ENCODE measurements around the gene CLTC. TPM values are rescaled to one million over a fixed set of nuclear protein-coding genes. Genes with fewer than 3 reads are reported as not detected.

The CLTC gene
- total and polyA plus RNA-seq, 10 of the 15 experiments (the other 5 are each of a cell fraction or from before 2014, with no cell fraction given): 77.5 to 188 (median 129) TPM

DNA sequence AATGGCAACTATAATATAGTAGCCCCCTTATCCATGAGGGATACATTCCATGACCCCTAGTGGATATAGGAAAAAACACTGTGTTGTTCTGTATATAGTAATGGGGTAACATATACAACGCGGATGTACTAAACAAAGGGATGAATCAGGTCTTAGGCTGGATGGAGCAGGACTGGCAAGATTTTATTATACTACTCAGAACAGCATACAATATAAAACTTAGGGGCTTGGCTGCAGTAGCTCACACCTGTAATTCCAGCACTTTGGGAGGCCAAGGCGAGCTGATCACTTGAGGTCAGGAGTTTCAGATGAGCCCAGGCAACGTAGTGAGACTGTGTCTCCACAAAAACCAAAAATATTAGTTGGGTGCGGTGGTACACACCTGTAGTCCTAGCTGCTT is 114.5 kb downstream of the CLTC start (continued):
- no peak for TF ChIP-seq NKRF (conservative IDR thresholded peaks at IDR 0.05)
- TF ChIP-seq FOXM1 (IDR thresholded peaks at IDR 0.05; ENCODE audit: low read depth, low read length): no peak
- no peak for TF ChIP-seq JUNB (IDR thresholded peaks at IDR 0.05)
- no peak for TF ChIP-seq ZSCAN29 (IDR thresholded peaks at IDR 0.05)
- TF ChIP-seq MXI1 (IDR thresholded peaks at IDR 0.05; ENCODE audit: low read depth, low read length): no peak
- no peak for TF ChIP-seq MYC (IDR thresholded peaks at IDR 0.05; ENCODE audit: insufficient read depth, insufficient read length, insufficient replicate concordance, low read length, severe bottlenecking)
- no peak for TF ChIP-seq TCF12 (IDR thresholded peaks at IDR 0.05; ENCODE audit: low read depth, low read length)

DNA sequence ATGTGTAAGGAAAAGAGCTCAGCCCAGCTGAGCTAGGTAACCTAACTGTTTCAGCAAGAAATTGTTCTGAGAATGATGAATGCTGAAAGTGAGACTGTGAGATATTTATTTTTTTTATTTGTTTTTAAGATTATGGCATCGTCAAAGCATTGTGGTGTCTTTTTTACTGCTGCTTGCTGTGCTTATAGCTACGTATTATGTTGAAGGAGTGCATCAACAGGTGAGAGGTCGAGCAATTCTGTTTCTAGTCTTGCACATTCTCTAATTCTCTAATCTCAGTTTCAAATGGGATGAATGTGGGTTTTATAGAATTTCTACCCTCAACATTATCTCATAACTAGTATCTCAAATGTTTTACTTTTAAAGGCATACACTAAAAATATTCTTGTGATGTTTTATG is 117.6 kb downstream of the CLTC start:
- ChIA-PET SMC1A (ENCODE audit: uncharacterized antibody, unreplicated experiment) (interaction anchor here (1.4 kb wide), 1 partner anchor 10 kb away, joined by 5 read pairs; no protein-coding TSS in a partner anchor), RAD21 (ENCODE audit: unreplicated experiment) (interaction anchor here (1.0 kb wide), 1 partner anchor 121 kb away, joined by 4 read pairs; no protein-coding TSS in a partner anchor), CTCF (interaction anchor here (1.1 to 1.2 kb wide), 2 partner anchors 9 to 10 kb away, joined by 4 read pairs; no protein-coding TSS in a partner anchor), POLR2A (no interaction called here)
- H4K20me1 ChIP-seq (ENCODE audit: control insufficient read depth, insufficient read depth): no peaks in the 10 kb centered on the region
- no peaks in the 10 kb centered on the region for H3K9me3 ChIP-seq (replicated peaks; ENCODE audit: control insufficient read depth, insufficient read depth, low read length)
- H3K4me2 ChIP-seq (ENCODE audit: control insufficient read depth, insufficient read depth): no peak overlapping the region
- no peaks in the 10 kb centered on the region for H3K27me3 ChIP-seq (replicated peaks in 1 of 2; ENCODE audit: control insufficient read depth in 2 of 2, insufficient read depth in 2 of 2, low read length in 1 of 2)
- no peaks in the 10 kb centered on the region for H3K4me1 ChIP-seq (ENCODE audit: control insufficient read depth, insufficient read depth, low read length)
- no peak for TF ChIP-seq BACH1 (IDR thresholded peaks at IDR 0.05; ENCODE audit: borderline replicate concordance)
- H3K9ac ChIP-seq (ENCODE audit: control insufficient read depth, insufficient read depth, low read length): no peak overlapping the region
- BruUV-seq (replicated peaks): no TSS peak
- H3K27ac ChIP-seq (ENCODE audit: control insufficient read depth, insufficient read depth): no peak overlapping the region
- no peak for FAIRE-seq
- in situ Hi-C loops (cut with MboI) (no loop called here), intact Hi-C loops (cut with micrococcal nuclease; ENCODE audit: unreplicated experiment) (no loop called here)
- peaks cover 0 to 8% of the 10 kb centered on the region in 2 experiments; a peak in 1 of 4 replicates for H3K36me3 ChIP-seq (ENCODE audit: control insufficient read depth in 2 of 2, insufficient read depth in 2 of 2, low read length in 1 of 2)
- H2AFZ ChIP-seq (ENCODE audit: control insufficient read depth, low read depth, low read length): no peak overlapping the region
- DNase-seq (ENCODE audit: low read depth, low spot score): no peak
- no peak overlapping the region for H3K4me3 ChIP-seq
- no peak for ATAC-seq
- H3K79me2 ChIP-seq (ENCODE audit: control insufficient read depth, insufficient read depth, low read length): no peaks in the 10 kb centered on the region
- WGBS (ENCODE audit: insufficient coverage, insufficient replicate concordance, low lambda C conversion rate, missing lambda C conversion rate): 96% methylated on average over 3 of the region's 3 CpGs
